ENCODE results near the gene FASTK. TPM values are rescaled to one million over a fixed set of nuclear protein-coding genes. Genes with fewer than 3 reads are reported as not detected.

The FASTK gene
- total RNA-seq, 1 donor from 2014 or later: 56.1 TPM

DNA sequence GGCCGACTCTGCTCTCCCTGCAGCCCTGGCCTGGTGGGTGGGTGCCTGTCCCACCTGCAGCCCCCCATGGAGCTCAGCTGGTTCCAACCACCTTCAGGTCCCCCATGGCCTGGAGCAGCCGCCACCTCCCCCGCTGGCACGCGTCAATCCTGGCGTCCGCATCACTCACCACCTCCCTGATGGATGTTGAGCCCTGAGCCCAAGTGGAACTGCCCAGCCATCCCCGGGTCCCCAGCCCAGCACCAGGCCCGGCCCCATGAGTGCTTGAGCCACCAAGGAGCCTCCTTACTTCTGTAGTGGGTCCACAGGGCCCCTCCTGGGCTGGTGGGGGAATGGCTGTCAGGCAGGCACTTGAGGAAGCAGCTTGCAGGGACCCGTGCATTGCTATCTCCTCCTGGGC, 20.3 kb upstream of the FASTK start:
- TF ChIP-seq EZH2 (IDR thresholded peaks at IDR 0.05; ENCODE audit: insufficient read depth, low read length): no peak
- TF ChIP-seq, protein P1, sequence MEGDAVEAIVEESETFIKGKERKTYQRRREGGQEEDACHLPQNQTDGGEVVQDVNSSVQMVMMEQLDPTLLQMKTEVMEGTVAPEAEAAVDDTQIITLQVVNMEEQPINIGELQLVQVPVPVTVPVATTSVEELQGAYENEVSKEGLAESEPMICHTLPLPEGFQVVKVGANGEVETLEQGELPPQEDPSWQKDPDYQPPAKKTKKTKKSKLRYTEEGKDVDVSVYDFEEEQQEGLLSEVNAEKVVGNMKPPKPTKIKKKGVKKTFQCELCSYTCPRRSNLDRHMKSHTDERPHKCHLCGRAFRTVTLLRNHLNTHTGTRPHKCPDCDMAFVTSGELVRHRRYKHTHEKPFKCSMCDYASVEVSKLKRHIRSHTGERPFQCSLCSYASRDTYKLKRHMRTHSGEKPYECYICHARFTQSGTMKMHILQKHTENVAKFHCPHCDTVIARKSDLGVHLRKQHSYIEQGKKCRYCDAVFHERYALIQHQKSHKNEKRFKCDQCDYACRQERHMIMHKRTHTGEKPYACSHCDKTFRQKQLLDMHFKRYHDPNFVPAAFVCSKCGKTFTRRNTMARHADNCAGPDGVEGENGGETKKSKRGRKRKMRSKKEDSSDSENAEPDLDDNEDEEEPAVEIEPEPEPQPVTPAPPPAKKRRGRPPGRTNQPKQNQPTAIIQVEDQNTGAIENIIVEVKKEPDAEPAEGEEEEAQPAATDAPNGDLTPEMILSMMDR (IDR thresholded peaks at IDR 0.05; ENCODE audit: insufficient read depth, low read depth, low read length): no peak
- H3K4me2 ChIP-seq (ENCODE audit: low read length): no peak overlapping the region
- no peaks in the 10 kb centered on the region for H3K27me3 ChIP-seq (ENCODE audit: insufficient read depth, low read length)

GRCh38 chr7:151099486-151100211, 19.0 kb upstream of the FASTK start:
- Mint-ChIP-seq H3K4me3 (ENCODE audit: unreplicated experiment) (no peak overlapping the region), H3K27ac (ENCODE audit: unreplicated experiment) (no peak overlapping the region), H3K27me3 (ENCODE audit: low read depth, unreplicated experiment) (no peaks in the 10 kb centered on the region), H3K4me1 (ENCODE audit: low read depth, unreplicated experiment) (peaks cover 16% of the 10 kb centered on the region), H3K9me3 (ENCODE audit: unreplicated experiment) (no peaks in the 10 kb centered on the region), H3K36me3 (ENCODE audit: low read depth, unreplicated experiment) (peaks cover 2% of the 10 kb centered on the region)
- DNase-seq (ENCODE audit: low read depth) (no peak), FAIRE-seq (no peak)
- Histone ChIP-seq H3K9me3 (ENCODE audit: insufficient read depth, low read depth, low read length) (no peaks in the 10 kb centered on the region), H3K27ac (ENCODE audit: low read depth, low read length) (no peak overlapping the region), H3K9ac (ENCODE audit: low read length) (no peak overlapping the region), H3K4me3 (ENCODE audit: insufficient read depth, low read depth, low read length) (no peak overlapping the region), H3K27me3 (ENCODE audit: insufficient read depth, low read length) (no peaks in the 10 kb centered on the region), H3K4me2 (ENCODE audit: low read length) (no peak overlapping the region), H2AFZ (ENCODE audit: low read depth, low read length) (no peak overlapping the region), H3K4me1 (ENCODE audit: insufficient read depth, low read length) (peaks cover 8% of the 10 kb centered on the region), H3K79me2 (ENCODE audit: insufficient read depth, low read length) (peaks cover 85% of the 10 kb centered on the region), H4K20me1 (ENCODE audit: insufficient read depth, low read length) (peaks cover 90% of the 10 kb centered on the region), H3K36me3 (ENCODE audit: insufficient read depth, low read length) (no peaks in the 10 kb centered on the region)
- TF ChIP-seq, protein P1 (IDR thresholded peaks at IDR 0.05; ENCODE audit: insufficient read depth, low read depth, low read length): no peak
- no peak for TF ChIP-seq EZH2 (IDR thresholded peaks at IDR 0.05; ENCODE audit: insufficient read depth, low read length)

More for the DNA sequence above, 20.3 kb upstream of the FASTK start:
- Mint-ChIP-seq H3K27ac (ENCODE audit: unreplicated experiment) (no peak overlapping the region), H3K27me3 (ENCODE audit: low read depth, unreplicated experiment) (no peaks in the 10 kb centered on the region), H3K36me3 (ENCODE audit: low read depth, unreplicated experiment) (peaks cover 4% of the 10 kb centered on the region), H3K4me3 (ENCODE audit: unreplicated experiment) (no peak overlapping the region), H3K4me1 (ENCODE audit: low read depth, unreplicated experiment) (peaks cover 19% of the 10 kb centered on the region), H3K9me3 (ENCODE audit: unreplicated experiment) (no peaks in the 10 kb centered on the region)
- Histone ChIP-seq H3K9ac (ENCODE audit: low read length) (no peak overlapping the region), H4K20me1 (ENCODE audit: insufficient read depth, low read length) (peaks cover 89% of the 10 kb centered on the region), H2AFZ (ENCODE audit: low read depth, low read length) (no peak overlapping the region), H3K9me3 (ENCODE audit: insufficient read depth, low read depth, low read length) (no peaks in the 10 kb centered on the region), H3K4me3 (ENCODE audit: insufficient read depth, low read depth, low read length) (no peak overlapping the region), H3K27ac (ENCODE audit: low read depth, low read length) (no peak overlapping the region), H3K4me1 (ENCODE audit: insufficient read depth, low read length) (peaks cover 15% of the 10 kb centered on the region), H3K36me3 (ENCODE audit: insufficient read depth, low read length) (no peaks in the 10 kb centered on the region), H3K79me2 (ENCODE audit: insufficient read depth, low read length) (peaks cover 72% of the 10 kb centered on the region)
- DNase-seq (ENCODE audit: low read depth): no peak
- no peak for FAIRE-seq

DNA sequence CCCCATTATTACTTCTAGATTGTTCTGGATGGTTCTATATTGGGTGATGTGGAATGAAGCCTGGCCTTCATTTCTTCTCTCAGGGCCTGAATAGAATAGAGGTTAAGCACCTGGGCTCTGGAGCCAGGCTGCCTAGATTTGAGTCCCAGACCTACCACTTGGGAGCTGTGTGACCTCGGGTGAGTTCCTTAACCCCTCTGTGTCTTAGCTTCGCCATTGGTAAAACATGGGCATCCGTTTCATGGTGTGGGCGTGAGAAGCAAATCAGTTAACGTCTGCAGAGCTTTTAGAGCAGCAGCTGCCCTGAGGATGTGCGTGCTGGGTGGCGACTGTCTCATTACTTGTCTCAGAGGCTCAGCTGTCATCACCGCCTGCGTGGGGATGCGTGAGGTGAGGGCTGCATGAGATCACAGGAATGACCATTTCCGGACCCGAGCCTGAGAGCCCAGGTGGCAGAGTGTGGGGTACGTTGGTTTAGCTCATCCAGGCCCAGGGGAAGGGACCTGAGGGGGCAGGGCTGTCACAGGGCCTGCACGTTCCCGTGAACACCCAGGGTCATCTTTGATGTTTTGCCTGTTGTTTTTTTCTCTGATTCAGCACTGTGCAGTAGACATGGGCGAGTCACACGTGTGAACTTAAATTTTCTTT, 15.3 kb upstream of the FASTK start:
- H3K9ac ChIP-seq (ENCODE audit: low read length): no peak overlapping the region
- no peak overlapping the region for H3K4me2 ChIP-seq (ENCODE audit: low read length)
- H3K9me3 ChIP-seq (ENCODE audit: insufficient read depth, low read depth, low read length): no peaks in the 10 kb centered on the region
- Mint-ChIP-seq H3K27ac (ENCODE audit: unreplicated experiment) (no peak overlapping the region), H3K4me3 (ENCODE audit: unreplicated experiment) (no peak overlapping the region), H3K36me3 (ENCODE audit: low read depth, unreplicated experiment) (peaks cover 4% of the 10 kb centered on the region), H3K9me3 (ENCODE audit: unreplicated experiment) (no peaks in the 10 kb centered on the region), H3K4me1 (ENCODE audit: low read depth, unreplicated experiment) (peaks cover 19% of the 10 kb centered on the region), H3K27me3 (ENCODE audit: low read depth, unreplicated experiment) (no peaks in the 10 kb centered on the region)
- H3K4me1 ChIP-seq (ENCODE audit: insufficient read depth, low read length): peaks cover 5% of the 10 kb centered on the region
- FAIRE-seq (no peak), DNase-seq (ENCODE audit: low read depth) (no peak)
- TF ChIP-seq, protein P1 (IDR thresholded peaks at IDR 0.05; ENCODE audit: insufficient read depth, low read depth, low read length): no peak
- no peak for TF ChIP-seq EZH2 (IDR thresholded peaks at IDR 0.05; ENCODE audit: insufficient read depth, low read length)
- H3K4me3 ChIP-seq (ENCODE audit: insufficient read depth, low read depth, low read length): no peak overlapping the region
- no peaks in the 10 kb centered on the region for H3K36me3 ChIP-seq (ENCODE audit: insufficient read depth, low read length)
- H2AFZ ChIP-seq (ENCODE audit: low read depth, low read length): no peak overlapping the region
- no peaks in the 10 kb centered on the region for H3K27me3 ChIP-seq (ENCODE audit: insufficient read depth, low read length)
- H3K79me2 ChIP-seq (ENCODE audit: insufficient read depth, low read length): peaks cover 95% of the 10 kb centered on the region
- peaks cover 90% of the 10 kb centered on the region for H4K20me1 ChIP-seq (ENCODE audit: insufficient read depth, low read length)
- no peak overlapping the region for H3K27ac ChIP-seq (ENCODE audit: low read depth, low read length)

All from astrocyte (in vitro differentiated cells and primary cell).